ENCODE results near the gene FIBCD1.

- TF ChIP-seq CTCF (IDR thresholded peaks at IDR 0.05), result no peak
- TF ChIP-seq POLR2A (IDR thresholded peaks at IDR 0.05), result no peak
Measured at GRCh38 chr9:130954317-130954716, 15.3 kb upstream of the FIBCD1 start.
